ENCODE measurements around the gene WNT9B. TPM values are rescaled to one million over a fixed set of nuclear protein-coding genes. Genes with fewer than 3 reads are reported as not detected.

The WNT9B gene
- total RNA-seq, 1 experiment from 2014 or later: not detected

DNA sequence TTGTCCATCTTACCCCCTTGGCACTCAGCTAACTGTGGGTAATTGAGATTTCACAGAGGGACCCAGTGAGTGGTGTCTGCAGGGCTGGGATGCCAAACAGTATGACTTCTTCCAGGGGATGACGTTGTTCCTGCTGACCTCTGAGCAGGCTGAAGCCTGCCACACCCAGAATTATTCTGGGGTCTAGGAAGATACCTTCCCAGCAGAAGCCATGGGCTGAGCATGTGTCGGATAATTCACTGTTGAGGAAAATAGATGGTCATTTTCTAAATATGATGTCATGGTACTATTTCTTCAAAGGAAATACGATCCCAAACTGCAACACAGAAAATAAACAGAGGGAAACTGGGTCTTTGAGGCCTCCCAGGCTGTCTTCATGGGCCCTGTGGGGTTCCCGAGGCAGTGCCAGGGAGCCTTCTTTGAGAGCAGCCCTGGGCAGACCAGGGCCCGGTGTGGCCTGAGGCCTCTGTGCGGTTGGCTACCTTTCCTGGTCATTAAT, 17.4 kb downstream of the WNT9B start:
- Histone ChIP-seq H3K4me3 (ENCODE audit: low read depth, low read length) (no peak overlapping the region), H3K4me1 (peaks cover 9% of the 10 kb centered on the region; the same call in 1 of the 2 replicates), H3K27me3 (replicated peaks; ENCODE audit: control insufficient read depth, insufficient read depth, low read length) (peaks cover 1% of the 10 kb centered on the region; the same call in 1 of the 2 replicates), H3K36me3 (ENCODE audit: control insufficient read depth, insufficient read depth, low read length) (no peaks in the 10 kb centered on the region), H3K9me3 (no peaks in the 10 kb centered on the region)
- BruUV-seq (replicated peaks): no TSS peak
- Mint-ChIP-seq H3K36me3 (ENCODE audit: insufficient read depth, unreplicated experiment) (no peaks in the 10 kb centered on the region), H3K4me3 (ENCODE audit: unreplicated experiment) (no peak overlapping the region), H3K27me3 (ENCODE audit: insufficient read depth, unreplicated experiment) (peaks cover 2% of the 10 kb centered on the region), H3K9me3 (ENCODE audit: unreplicated experiment) (no peaks in the 10 kb centered on the region), H3K27ac (ENCODE audit: unreplicated experiment) (no peak overlapping the region), H3K4me1 (ENCODE audit: low read depth, unreplicated experiment) (no peaks in the 10 kb centered on the region)
- CTCF ChIA-PET: no interaction called here
- POLR2A ChIA-PET: no interaction called here
- TF ChIP-seq, protein P1, sequence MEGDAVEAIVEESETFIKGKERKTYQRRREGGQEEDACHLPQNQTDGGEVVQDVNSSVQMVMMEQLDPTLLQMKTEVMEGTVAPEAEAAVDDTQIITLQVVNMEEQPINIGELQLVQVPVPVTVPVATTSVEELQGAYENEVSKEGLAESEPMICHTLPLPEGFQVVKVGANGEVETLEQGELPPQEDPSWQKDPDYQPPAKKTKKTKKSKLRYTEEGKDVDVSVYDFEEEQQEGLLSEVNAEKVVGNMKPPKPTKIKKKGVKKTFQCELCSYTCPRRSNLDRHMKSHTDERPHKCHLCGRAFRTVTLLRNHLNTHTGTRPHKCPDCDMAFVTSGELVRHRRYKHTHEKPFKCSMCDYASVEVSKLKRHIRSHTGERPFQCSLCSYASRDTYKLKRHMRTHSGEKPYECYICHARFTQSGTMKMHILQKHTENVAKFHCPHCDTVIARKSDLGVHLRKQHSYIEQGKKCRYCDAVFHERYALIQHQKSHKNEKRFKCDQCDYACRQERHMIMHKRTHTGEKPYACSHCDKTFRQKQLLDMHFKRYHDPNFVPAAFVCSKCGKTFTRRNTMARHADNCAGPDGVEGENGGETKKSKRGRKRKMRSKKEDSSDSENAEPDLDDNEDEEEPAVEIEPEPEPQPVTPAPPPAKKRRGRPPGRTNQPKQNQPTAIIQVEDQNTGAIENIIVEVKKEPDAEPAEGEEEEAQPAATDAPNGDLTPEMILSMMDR (IDR thresholded peaks at IDR 0.05; ENCODE audit: insufficient read depth in 1 of 2, low read depth in 1 of 2, low read length in 1 of 2, severe bottlenecking in 1 of 2, unreplicated experiment in 1 of 2): no peak
- intact Hi-C loops (cut with micrococcal nuclease; ENCODE audit: unreplicated experiment): no loop called here
- no peak for DNase-seq

DNA sequence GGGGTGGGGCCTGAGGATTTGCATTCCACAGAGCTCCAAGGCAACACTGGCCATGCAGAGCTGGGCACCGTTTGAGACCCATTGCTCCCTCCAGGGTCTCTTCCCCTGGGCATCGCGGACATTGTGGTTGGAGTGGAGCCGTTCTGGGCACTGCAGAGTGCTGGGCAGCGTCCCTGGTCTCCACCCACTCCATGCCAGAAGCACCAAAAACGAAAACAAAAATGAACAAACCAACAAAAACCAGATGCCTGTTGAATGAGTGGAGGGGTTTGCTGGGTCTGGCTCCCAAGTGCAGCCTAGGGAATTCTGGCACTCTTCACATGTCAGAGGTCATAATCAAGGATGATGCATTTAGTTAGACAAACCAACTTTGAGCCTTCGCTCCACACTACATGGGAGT, 17.9 kb downstream of the WNT9B start:
- no peak overlapping the region for H3K4me3 Mint-ChIP-seq (ENCODE audit: unreplicated experiment)

DNA sequence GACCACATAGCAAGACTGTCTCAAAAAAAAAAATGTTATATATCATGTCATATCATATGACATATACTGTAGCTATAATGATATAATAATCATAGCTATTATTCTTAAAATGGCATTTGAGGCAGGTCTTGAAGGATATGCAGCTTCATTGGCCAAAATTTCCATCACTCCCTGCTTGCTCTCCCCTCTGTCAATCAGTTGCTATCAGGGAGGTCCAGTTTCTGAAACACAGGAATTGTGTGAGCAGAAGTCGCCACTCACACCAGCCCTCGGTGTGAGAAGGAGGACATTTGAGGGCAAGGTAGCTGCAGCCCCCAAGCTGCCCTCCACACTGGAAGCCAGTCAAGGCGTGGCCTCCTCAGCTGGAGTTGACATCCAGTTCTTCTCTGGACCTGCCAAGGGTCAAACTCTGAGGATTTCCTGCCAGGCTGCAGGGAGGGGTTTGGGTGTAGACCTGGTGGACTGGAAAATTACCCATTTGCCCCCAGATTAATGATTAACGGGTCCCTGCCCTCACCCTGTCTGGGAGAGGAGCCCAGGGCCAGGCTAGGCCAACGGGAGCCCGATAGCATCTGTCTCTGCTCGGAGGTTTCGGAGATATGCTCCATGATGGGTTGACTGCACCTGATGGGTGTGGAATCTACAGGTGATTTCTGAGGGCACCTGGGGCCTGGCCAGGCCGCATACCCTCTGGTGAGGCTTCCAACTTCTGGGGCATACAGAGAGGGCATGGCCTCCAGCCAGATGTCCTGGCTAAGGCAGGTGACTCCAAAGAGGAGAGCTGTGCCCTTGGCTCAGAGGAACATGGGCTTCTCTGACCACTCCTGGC, 18.8 kb downstream of the WNT9B start:
- Histone ChIP-seq H3K4me3 (ENCODE audit: low read depth, low read length) (no peak overlapping the region), H3K36me3 (ENCODE audit: control insufficient read depth, insufficient read depth, low read length) (no peaks in the 10 kb centered on the region), H3K27me3 (replicated peaks; ENCODE audit: control insufficient read depth, insufficient read depth, low read length) (peaks cover 1% of the 10 kb centered on the region; the same call in 1 of the 2 replicates), H3K9me3 (no peaks in the 10 kb centered on the region), H3K4me1 (peaks cover 9% of the 10 kb centered on the region; the same call in 1 of the 2 replicates)
- Mint-ChIP-seq H3K36me3 (ENCODE audit: insufficient read depth, unreplicated experiment) (no peaks in the 10 kb centered on the region), H3K4me3 (ENCODE audit: unreplicated experiment) (no peak overlapping the region), H3K27ac (ENCODE audit: unreplicated experiment) (no peak overlapping the region), H3K9me3 (ENCODE audit: unreplicated experiment) (no peaks in the 10 kb centered on the region), H3K4me1 (ENCODE audit: low read depth, unreplicated experiment) (no peaks in the 10 kb centered on the region), H3K27me3 (ENCODE audit: insufficient read depth, unreplicated experiment) (peaks cover 2% of the 10 kb centered on the region)
- TF ChIP-seq, protein P1 (IDR thresholded peaks at IDR 0.05; ENCODE audit: insufficient read depth in 1 of 2, low read depth in 1 of 2, low read length in 1 of 2, severe bottlenecking in 1 of 2, unreplicated experiment in 1 of 2): no peak
- intact Hi-C loops (cut with micrococcal nuclease; ENCODE audit: unreplicated experiment): no loop called here
- no TSS peak for BruUV-seq (replicated peaks)
- DNase-seq: peak; percentile 61 to 65
- CTCF ChIA-PET: interaction anchor here (0.6 kb wide), 1 partner anchor 34 kb away, joined by 3 read pairs; no protein-coding TSS in a partner anchor
- POLR2A ChIA-PET: no interaction called here

More for the DNA sequence above, 17.9 kb downstream of the WNT9B start:
- Mint-ChIP-seq H3K36me3 (ENCODE audit: insufficient read depth, unreplicated experiment) (no peaks in the 10 kb centered on the region), H3K9me3 (ENCODE audit: unreplicated experiment) (no peaks in the 10 kb centered on the region), H3K4me1 (ENCODE audit: low read depth, unreplicated experiment) (no peaks in the 10 kb centered on the region), H3K27me3 (ENCODE audit: insufficient read depth, unreplicated experiment) (peaks cover 2% of the 10 kb centered on the region), H3K27ac (ENCODE audit: unreplicated experiment) (no peak overlapping the region)
- Histone ChIP-seq H3K36me3 (ENCODE audit: control insufficient read depth, insufficient read depth, low read length) (no peaks in the 10 kb centered on the region), H3K9me3 (no peaks in the 10 kb centered on the region), H3K4me3 (ENCODE audit: low read depth, low read length) (no peak overlapping the region), H3K27me3 (replicated peaks; ENCODE audit: control insufficient read depth, insufficient read depth, low read length) (peaks cover 1% of the 10 kb centered on the region; the same call in 1 of the 2 replicates), H3K4me1 (peaks cover 9% of the 10 kb centered on the region; the same call in 1 of the 2 replicates)
- no TSS peak for BruUV-seq (replicated peaks)
- CTCF ChIA-PET: interaction anchor here (0.6 kb wide), 1 partner anchor 34 kb away, joined by 3 read pairs; no protein-coding TSS in a partner anchor
- no peak for DNase-seq
- POLR2A ChIA-PET: no interaction called here
- TF ChIP-seq, protein P1 (IDR thresholded peaks at IDR 0.05; ENCODE audit: insufficient read depth in 1 of 2, low read depth in 1 of 2, low read length in 1 of 2, severe bottlenecking in 1 of 2, unreplicated experiment in 1 of 2): no peak
- intact Hi-C loops (cut with micrococcal nuclease; ENCODE audit: unreplicated experiment): no loop called here

Measured in Caco-2 (cell line).